ENCODE measurements around the gene RFX3. TPM values are rescaled to one million over a fixed set of nuclear protein-coding genes. Genes with fewer than 3 reads are reported as not detected.
A peak's percentile ranks its signal among the peaks of the same experiment; 100 is the strongest.

The RFX3 gene
- total RNA-seq, 2 donors from 2014 or later: 17.2 to 22.5 TPM

- Mint-ChIP-seq H3K27ac (no peak overlapping the region), H3K27me3 (peaks cover 32 to 57% of the 10 kb centered on the region in 2 donors), H3K4me1 (ENCODE audit: low read depth in 2 of 2) (no peaks in the 10 kb centered on the region), H3K9me3 (no peaks in the 10 kb centered on the region), H3K4me3 (no peak overlapping the region), H3K36me3 (no peaks in the 10 kb centered on the region)
- DNase-seq (ENCODE audit: low spot score): no peak
- ATAC-seq: peak; percentile 46 to 59
Observed at GRCh38 chr9:3181049-3181953, 344.5 kb downstream of the RFX3 start.

GRCh38 chr9:3180696-3181048, 345.1 kb downstream of the RFX3 start:
- Mint-ChIP-seq H3K27me3 (peaks cover 31 to 56% of the 10 kb centered on the region in 2 donors), H3K27ac (no peak overlapping the region), H3K4me3 (no peak overlapping the region), H3K36me3 (no peaks in the 10 kb centered on the region), H3K9me3 (no peaks in the 10 kb centered on the region), H3K4me1 (ENCODE audit: low read depth in 2 of 2) (no peaks in the 10 kb centered on the region)
- ATAC-seq: no peak
- no peak for DNase-seq (ENCODE audit: low spot score)

- DNase-seq (ENCODE audit: low spot score) (no peak), ATAC-seq (no peak)
- peaks cover 33 to 57% of the 10 kb centered on the region in 2 donors for H3K27me3 Mint-ChIP-seq
- H3K27ac Mint-ChIP-seq: no peak overlapping the region
- H3K4me3 Mint-ChIP-seq: no peak overlapping the region
- H3K36me3 Mint-ChIP-seq: no peaks in the 10 kb centered on the region
- H3K4me1 Mint-ChIP-seq (ENCODE audit: low read depth in 2 of 2): no peaks in the 10 kb centered on the region
- no peaks in the 10 kb centered on the region for H3K9me3 Mint-ChIP-seq
Observed at GRCh38 chr9:3179711-3180110, 346.1 kb downstream of the RFX3 start.

- Mint-ChIP-seq H3K4me3 (no peak overlapping the region), H3K27ac (no peak overlapping the region), H3K36me3 (no peaks in the 10 kb centered on the region), H3K4me1 (ENCODE audit: low read depth in 2 of 2) (no peaks in the 10 kb centered on the region), H3K27me3 (peaks cover 27 to 52% of the 10 kb centered on the region in 2 donors), H3K9me3 (no peaks in the 10 kb centered on the region)
- ATAC-seq: no peak
- DNase-seq (ENCODE audit: low spot score): no peak
Observed at GRCh38 chr9:3177936-3178335, 347.9 kb downstream of the RFX3 start.

GRCh38 chr9:3177146-3177761, 348.5 kb downstream of the RFX3 start:
- no peak overlapping the region for H3K27ac Mint-ChIP-seq
- ATAC-seq (no peak), DNase-seq (ENCODE audit: low spot score) (no peak)
- H3K36me3 Mint-ChIP-seq: no peaks in the 10 kb centered on the region
- H3K4me3 Mint-ChIP-seq: no peak overlapping the region
- H3K27me3 Mint-ChIP-seq: peaks cover 23 to 48% of the 10 kb centered on the region in 2 donors
- H3K4me1 Mint-ChIP-seq (ENCODE audit: low read depth in 2 of 2): no peaks in the 10 kb centered on the region
- no peaks in the 10 kb centered on the region for H3K9me3 Mint-ChIP-seq

- H3K9me3 Mint-ChIP-seq: no peaks in the 10 kb centered on the region
- H3K4me1 Mint-ChIP-seq (ENCODE audit: low read depth in 2 of 2): no peaks in the 10 kb centered on the region
- no peak overlapping the region for H3K4me3 Mint-ChIP-seq
- H3K36me3 Mint-ChIP-seq: no peaks in the 10 kb centered on the region
- peaks cover 19 to 51% of the 10 kb centered on the region in 2 donors for H3K27me3 Mint-ChIP-seq
- DNase-seq (ENCODE audit: low spot score) (no peak), ATAC-seq (no peak)
- H3K27ac Mint-ChIP-seq: no peak overlapping the region
Observed at GRCh38 chr9:3173374-3173773, 352.4 kb downstream of the RFX3 start.

- Mint-ChIP-seq H3K9me3 (no peaks in the 10 kb centered on the region), H3K27ac (no peak overlapping the region), H3K27me3 (peaks cover 16 to 54% of the 10 kb centered on the region in 2 donors), H3K4me3 (no peak overlapping the region), H3K4me1 (ENCODE audit: low read depth in 2 of 2) (no peaks in the 10 kb centered on the region), H3K36me3 (no peaks in the 10 kb centered on the region)
- no peak for DNase-seq (ENCODE audit: low spot score)
- no peak for ATAC-seq
Observed at GRCh38 chr9:3170819-3171218, 355.0 kb downstream of the RFX3 start.
